Central memory CD4-positive, alpha-beta T cell (primary cell): Measurements from ENCODE around the gene NDUFS2.
"Not testable (repeated sequence)": the region's sequence is repeated elsewhere in the genome, so short reads cannot be mapped to it uniquely, and the experiment has no call there.

Experiments used
- DNase-seq: peaks from one replicate; pipeline ENCODE4 v3.0.0; 2022

Gene NDUFS2

DNA sequence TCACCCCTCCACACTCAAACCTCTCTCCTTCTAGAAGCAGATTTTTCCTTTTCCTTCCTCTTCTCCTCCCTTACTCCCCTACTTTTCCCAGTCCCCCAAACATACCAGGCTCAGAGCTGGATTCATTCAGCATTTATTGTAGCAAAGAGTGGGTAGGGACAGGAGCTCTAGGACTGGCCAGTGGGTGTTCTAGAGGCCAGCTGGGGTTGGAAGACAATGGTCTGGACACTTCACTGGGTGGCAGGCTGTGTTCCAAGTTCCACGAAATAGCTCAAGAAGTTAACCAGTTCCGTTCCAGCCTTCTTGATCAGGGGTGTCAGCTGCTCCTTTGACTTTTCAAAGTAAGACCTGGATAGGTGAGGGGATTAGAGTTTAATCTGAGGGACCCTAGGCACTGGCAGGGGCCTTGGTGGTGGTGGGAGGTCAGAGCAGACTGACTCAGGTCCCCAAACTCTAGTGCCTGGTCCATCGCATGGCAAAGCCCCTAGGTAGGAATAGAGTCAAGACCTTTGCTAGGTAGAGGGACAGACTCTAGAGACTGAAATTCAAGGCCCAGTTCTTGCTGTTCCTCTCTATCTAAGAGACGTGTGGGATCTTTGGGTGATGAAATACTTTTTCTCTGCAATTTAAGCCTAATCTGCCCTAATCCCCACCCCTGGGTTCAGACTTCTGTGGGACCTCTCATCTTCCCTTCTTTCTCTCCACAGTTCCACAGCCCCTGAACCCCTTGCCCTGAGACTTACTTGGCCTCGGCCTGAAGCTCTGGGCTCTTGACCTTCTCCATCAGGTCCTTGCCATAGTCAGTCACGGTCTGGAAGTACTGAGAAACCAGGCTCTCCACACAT is 20.2 kb downstream of the NDUFS2 start:
- no peak for DNase-seq

DNA sequence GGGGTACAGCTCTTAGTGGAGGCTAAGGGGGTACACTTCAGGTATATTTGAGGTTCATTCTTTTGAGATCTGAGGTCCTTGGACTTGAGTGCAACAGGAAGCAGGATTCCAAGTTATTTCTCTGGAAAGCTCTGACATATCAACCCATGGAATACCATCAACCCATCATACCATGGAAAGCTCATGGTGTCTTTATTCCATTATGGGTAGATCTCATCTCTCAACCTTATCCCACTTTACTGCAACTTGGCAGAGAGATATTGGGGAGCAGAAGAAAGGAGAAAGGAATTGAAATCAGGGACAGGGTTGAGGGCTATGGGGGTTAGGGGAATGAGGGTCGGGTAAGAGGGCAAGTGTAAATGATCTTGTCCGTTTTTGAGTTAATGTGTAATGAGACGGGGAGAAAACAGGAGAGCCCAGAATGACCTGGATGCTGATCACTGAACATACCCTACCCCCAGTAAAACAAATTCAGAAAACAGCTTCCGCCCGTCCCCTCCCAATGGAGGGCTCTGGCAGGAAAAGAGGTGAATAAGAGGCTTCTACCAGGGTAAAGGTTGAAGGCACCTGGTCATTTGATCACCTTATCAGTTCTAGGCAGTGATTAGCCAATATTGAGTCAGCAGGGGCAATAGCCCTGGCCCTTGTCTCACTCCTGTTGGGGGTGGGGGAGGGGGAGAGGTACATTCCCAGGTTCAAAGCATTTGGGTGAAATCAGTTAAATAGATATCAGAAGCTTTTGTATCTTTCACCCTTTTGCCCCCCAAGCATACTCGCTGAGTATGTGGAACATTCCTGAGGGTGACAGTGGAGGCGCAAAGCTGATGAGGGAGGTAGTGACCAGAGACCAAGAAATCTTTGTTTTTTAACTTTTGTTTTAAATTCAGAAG is 21.9 kb downstream of the NDUFS2 start:
- no peak for DNase-seq

DNA sequence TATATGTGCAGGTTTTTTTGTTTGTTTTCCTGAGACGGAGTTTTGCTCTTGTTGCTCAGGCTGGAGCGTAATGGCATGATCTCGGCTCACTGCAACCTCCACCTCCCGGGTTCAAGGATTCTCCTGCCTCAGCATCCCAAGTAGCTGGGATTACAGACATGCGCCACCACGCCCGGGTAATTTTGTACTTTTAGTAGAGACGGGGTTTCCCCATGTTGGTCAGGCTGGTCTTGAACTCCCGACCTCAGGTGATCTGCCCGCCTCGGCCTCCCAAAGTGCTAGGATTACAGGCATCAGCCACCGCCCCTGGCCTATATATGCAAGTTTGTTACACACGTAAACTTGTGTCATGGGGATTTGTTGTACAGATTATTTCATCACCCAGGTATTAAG is 22.5 kb downstream of the NDUFS2 start:
- not testable (repeated sequence) for DNase-seq

DNA sequence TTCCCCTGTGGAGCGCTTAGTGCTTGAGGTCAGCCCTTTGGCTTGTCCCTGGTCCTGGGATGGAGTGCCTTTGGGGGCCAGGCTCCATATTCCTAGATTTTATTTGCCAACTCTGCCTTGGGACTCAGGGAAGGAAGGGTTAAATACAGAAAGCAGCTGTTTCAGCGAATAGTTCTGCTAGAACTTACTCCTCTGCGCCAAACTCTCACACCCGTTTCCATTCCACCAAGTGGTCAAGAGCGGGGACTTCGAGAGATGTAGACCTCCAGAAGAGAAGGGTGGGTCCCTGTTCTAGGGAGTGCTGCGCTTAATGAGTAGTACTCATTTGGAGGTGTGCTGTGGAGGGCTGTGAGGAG is 23.0 kb downstream of the NDUFS2 start:
- DNase-seq: no peak

DNA sequence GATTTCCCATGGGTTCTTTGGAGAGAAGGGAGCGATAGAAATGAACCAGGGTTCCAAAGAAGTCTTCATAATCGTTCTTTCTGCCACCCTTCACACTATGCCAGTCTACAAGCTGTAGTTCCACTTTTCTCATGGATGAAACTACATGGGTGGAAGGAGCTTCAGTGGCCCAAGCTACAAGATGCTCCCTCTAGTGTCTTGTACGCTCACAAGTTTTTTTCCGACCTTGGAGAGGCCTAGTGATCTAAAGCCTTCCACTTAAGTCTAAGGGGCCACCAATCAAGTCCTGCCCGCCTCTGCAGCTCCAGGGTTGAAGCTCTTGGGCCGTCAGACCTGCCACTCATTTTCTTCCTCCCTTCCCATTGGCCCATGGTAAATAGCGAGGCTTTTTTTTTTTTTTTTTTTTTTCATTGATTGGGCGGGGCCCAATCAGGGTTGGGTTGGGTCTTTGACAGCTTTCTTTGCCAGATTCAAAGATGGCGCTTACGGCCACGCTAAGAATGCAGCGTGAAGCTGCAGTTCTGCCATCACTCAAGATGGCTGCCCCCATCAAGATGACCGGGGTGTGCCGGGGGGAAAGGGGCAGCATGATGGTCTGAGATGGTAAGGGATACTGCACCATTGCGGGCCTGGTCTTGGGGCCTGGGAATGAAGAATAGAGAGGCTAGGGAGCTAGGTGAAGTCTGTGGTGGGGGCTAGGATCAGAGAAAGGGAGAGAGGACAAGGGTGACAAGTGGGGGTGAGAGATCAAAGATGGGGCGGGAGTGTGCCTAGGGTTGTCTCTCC is 23.6 kb downstream of the NDUFS2 start, which contains the start of gene TOMM40L:
Gene TOMM40L (plus strand): TSS at position 527 of the 786 bp plus-strand sequence. CDS start 430 bp downstream, outside the sequence.
- DNase-seq: peak; percentile 93

DNA sequence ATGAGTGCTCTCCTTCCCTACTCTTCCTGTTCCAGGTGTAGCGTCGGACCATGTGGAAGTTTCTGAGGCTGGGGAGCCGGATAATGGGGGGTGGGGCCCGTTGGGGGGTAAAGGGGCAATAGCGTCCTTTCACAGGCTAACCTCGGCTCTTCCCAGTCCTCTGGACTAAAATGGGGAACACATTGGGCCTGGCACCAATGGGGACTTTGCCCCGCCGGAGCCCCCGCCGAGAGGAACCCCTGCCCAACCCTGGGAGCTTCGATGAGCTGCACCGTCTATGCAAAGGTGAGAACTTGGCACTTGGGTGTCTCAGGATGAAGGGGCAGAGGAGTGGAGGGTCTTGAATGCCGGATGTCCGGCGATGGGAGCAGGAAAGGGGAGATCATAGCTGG is 24.1 kb downstream of the NDUFS2 start:
- no peak for DNase-seq

DNA sequence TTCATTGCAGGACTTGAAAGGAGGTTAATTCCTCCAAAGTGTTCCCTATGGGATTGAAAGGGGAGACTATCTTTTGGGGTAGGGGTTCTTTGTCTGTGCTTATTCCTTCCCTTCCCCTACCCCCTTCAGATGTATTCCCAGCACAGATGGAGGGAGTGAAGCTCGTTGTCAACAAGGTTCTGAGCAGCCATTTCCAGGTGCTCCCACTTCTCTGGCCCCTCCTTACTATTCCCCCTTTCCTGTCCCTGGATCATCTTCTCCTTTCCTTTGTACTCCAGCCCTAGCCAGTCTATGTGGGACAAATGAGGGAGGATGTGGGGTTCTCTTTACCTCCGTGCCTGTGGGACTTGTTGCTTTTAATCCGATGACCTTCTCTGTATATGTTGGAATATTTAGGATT is 24.6 kb downstream of the NDUFS2 start:
- no peak for DNase-seq

DNA sequence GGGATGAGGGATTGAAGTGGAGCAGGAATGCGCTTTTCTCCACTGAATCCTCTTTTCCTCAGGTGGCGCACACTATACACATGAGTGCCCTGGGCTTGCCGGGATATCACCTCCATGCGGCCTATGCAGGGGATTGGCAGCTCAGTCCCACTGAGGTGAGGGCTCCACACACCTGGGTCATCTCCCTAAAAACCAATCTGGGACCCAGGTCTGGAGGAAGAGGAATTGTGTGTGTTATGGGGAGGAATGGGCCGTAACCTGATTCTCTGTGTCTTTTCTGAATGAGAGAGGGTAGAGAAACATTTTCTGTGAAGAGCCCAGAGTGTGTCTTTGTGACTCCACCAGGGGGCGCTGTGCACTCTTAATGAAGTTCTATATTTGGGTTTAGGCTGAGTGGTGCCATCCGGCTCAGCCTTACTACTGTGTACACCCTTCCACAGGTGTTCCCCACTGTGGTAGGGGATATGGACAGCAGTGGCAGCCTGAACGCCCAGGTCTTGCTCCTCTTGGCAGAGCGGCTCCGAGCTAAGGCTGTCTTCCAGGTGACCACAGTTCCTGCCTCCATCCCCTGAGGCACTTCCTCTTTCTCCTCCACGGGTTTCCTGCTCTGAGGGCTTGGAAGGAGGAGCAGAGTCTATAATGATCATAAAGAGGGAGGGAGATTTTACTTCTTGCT is 25.2 kb downstream of the NDUFS2 start:
- DNase-seq: peak; percentile 78

DNA sequence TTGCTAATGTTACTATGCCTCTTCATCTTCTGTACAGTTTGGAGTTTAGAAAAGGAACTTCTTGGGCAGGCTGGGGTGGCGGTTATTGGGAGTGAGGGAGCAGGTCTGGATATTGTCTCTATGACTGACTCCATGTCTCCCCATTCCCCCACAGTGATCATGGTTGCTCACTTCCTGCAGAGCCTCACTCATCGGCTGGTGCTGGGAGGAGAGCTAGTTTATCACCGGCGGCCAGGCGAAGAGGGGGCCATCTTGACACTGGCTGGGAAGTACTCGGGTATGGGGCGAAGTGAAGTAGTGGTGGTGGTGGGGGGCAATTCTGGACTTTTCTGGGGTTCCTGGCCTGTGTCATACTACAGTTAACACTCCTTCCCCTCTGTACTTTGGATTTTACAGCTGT is 25.9 kb downstream of the NDUFS2 start:
- no peak for DNase-seq

DNA sequence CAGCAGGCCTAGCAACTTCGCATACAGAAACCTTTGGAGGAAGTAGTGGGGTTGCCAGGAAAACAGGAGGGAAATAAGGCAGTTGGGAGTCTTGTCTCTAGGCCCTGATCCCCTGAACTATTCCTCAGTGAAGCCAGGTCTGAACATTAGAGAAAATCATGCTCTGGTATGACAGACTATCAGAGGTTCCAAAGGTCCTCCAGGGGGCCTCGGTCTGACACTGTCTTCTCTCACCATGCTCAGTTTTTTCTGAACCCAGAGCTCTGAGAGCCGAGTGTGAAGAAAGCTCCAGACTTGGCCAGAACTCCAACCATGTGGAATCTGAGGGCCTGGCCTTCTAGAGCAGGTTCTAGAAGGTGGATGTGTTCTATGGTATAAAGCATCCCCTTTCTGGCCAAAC is 27.7 kb downstream of the NDUFS2 start:
- no peak for DNase-seq

DNA sequence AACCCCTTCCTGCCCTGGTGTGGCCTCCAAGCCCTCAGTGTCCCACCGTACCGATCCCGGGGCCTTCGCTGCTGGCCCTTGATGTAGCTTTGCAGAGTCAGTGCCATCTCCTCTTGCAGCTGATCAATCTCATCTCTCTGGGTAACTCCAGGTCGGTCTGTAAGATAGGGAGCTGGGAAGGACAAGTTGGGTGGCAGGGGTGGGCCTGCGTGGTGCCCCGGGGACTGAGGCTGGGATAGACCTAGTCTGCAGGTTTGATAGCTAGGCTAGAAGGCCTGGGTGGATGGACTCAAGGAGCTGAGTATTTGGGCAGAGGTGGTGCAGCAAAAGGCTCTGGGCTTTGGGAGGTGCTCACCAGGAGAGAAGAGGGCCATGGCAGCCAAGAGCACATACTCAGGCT is 28.6 kb downstream of the NDUFS2 start:
- DNase-seq: no peak

DNA sequence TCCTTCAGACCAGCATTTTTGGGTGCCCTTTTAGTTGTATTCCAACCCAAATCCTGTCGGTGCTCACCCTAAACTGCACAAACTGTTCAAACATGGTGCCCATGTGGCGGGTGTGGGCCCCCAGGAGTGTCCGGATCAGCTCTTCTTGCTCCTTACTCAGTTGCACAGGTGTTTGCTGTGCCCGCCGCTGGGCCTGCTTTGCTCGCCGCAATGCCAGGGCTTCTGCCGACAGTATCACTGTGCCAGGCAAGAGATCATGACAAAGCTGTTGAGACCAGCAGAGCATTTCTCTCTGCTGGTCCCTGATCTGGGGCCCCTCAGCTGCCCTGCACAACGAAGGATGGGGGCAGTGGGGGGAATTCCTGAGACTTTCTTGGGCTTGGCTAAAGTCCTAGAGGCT is 30.9 kb downstream of the NDUFS2 start:
- no peak for DNase-seq

DNA sequence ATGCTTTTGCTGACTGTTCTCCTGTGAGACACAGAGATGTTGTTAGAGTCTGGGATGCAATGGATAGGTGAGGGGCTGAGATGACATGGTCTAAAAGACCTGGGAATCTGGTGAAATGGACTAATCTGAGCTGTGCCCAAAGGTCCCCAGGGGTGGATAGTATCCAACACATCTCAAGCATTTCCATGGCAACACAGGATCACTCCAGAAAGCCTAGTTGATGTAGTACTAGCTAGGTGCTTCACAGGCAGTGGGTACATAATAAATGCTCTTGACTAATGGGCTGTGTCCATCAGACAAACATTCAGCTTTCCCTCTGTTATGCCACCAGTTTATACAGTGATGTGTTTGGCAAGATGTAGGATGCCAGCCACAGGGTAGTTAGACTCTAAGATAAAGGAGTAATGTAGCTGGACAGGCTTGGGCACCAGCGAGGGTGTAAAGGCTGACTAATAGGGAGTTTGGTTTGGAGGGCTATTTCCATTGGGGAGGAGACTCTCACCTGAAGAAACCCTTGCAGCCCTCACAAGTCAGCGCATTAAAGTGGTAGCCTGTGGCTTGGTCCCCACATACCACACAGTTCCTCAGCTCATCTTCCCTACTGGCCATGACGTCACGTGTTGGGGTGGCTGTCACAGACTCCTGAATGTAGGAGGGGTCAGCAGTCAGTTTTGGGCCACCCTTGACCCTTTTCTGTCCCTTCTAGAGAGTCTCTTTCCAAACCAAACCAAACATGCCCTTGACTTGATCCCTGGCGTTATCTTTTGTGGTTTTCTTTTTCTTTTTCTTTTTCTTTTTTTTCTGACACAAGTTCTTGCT is 34.0 kb downstream of the NDUFS2 start:
- no peak for DNase-seq

DNA sequence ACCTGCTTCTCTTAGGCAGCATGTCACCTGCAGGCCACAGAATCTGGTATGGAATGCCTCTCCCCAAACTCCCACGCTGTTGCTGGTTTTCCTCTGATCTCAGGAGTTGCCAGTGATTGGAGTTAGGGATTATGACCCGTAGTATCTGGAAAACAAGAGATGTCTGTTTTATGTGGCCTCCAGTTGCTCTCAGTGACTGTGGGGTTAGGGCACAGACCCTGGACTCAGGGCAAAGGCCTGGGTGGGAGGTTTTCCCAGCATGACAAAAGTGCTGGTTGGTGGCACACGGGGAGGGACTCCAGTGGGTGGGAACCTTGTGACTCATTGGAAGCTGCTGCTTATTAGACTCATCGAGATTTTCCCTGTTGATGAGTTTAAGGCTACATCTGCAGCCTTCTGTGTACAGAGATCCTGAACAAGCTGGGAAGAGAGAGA is 35.9 kb downstream of the NDUFS2 start, which contains the start of gene NR1I3:
Gene NR1I3 (minus strand): TSS at position 165 of the 435 bp plus-strand sequence. CDS start 1,638 bp downstream, outside the sequence.
- DNase-seq: no peak

DNA sequence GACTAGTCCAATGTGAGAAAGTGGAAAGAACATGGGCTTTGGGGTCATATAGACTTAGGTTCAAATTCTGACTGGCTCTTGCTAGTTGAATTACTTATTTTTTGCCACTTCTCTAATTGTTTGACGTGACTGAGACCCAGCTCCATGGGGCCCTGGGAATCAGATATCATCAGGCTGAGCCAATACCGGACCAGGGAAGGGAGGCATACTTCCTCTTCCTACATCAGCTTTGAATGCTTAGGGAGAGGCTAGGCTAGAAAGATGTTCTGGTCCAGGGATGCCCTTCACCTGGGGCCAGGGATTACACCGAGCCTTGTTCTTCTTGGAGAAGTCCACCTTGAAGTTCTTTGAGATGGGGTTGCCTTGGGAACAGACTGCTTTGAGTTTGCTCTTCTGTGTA is 39.5 kb downstream of the NDUFS2 start:
- no peak for DNase-seq

DNA sequence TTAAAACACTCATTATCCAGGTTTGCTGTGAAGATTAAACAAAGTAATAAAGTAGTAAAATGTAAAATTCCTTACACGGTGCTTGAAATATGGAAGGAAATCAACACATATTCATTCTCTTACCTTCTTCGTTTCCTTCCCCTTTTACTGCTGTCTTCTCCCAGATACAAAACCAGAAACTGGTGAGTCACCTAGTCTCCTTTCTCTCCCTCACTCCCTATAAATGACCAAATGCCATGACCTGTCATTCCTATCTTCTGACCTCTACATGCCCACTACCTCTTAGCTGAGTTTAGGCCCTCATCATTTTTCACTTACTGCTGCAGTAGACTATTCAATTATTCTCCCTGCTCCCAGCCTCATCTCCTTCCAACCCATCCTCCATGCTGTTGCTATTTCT is 40.1 kb downstream of the NDUFS2 start:
- DNase-seq: no peak

DNA sequence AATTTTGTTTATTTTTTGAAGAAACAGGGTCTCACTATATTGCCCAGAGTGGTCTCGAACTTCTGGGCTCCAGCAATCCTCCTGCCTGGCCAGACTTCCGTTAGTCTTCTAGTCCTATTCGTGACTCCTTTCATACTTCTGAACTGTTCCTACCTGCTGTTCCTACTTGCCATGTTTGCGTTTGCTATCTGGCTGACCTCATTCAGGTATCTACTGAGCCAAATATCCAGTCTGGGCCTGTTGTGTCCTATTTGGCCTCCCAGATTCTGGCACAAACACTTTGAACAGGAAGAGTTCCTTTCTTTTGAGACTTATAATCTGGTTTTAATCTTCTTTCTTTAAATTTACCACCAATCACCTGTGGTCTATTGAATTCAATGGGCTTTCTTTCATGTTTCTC is 42.7 kb downstream of the NDUFS2 start:
- DNase-seq: no peak

DNA sequence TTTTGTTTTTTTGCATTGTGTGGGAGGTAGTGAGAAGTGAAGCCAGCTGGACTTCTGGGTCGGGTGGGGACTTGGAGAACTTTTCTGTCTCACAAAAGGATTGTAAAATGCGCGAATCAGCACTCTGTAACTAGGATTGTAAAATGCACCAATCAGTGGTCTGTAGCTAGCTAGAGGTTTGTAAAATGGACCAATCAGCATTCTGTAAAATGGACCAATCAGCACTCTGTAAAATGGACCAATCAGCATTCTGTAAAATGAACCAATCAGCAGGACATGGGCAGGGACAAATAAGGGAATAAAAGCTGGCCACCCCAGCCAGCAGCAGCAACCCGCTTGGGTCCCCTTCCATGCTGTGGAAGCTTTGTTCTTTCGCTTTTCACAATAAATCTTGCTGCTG is 47.9 kb downstream of the NDUFS2 start:
- DNase-seq: not testable (repeated sequence)

DNA sequence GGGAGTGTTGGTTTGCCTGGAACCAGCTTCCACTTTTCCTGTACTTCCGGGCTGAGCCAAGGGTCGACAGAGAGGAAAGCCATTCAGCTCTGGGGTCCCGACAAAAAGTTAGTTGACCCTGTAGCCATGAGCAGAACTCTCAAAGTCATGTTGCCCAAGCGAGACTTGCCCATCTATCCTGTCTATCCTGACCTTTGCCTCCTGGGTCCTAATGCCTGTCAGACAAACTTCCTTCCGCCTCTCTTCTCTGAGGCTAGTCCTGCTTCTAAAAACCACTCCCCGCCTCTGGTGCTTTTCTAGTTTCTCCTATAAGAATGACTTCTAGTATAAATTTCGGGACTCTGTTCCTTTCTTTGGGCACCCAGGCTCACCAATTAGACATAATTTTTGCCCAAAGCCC is 48.7 kb downstream of the NDUFS2 start:
- no peak for DNase-seq

DNA sequence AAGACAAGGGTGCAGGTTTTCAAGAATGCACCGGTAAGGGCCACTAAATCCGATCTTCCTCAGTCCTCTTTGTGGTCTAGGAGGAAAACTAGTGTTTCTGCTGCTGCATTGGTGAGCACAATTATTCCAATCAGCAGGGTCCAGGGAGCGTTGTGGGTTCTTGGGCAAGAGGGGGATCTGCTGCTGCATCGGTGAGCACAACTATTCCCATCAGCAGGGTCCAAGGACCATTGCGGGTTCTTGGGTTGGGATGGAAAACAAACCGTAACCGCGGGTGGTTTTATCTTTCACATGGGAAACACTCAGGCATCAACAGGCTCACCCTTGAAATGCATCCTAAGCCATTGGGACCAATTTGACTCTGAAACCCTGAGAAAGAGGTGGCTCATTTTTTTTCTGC is 49.4 kb downstream of the NDUFS2 start:
- no peak for DNase-seq

DNA sequence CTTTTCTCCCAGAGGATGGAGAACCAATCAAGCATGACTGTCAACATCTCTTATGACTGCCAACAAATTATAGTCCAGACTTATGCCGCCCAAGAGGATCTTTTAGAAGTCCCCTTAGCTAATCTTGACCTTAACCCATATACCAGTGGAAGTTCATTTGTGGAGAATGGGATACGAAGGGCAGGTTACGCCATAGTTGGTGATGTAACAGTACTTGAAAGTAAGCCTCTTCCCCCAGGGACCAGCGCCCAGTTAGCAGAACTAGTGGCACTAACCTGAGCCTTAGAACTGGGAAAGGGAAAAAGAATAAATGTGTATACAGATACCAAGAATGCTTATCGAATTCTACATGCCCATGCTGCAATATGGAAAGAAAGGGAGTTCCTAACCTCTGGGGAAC is 53.1 kb downstream of the NDUFS2 start:
- not testable (repeated sequence) for DNase-seq
